NCI-H748 (cell line): ENCODE measurements around the gene EHD1.
"Not testable (repeated sequence)": the region's sequence is repeated elsewhere in the genome, so short reads cannot be mapped to it uniquely, and the experiment has no call there.

Experiments used
- DNase-seq: peaks from one replicate; lab custom pipeline; 2025; ENCODE audit not compliant: unreplicated experiment; lab: John Stamatoyannopoulos, UW

EHD1 gene

GRCh38 chr11:64859542-64860414, 18.6 kb downstream of the EHD1 start:
- no peak for DNase-seq

- DNase-seq, result no peak
These were observed 19.8 kb downstream of the EHD1 start for GRCh38 chr11:64858467-64859263.

GRCh38 chr11:64857485-64857884, 20.9 kb downstream of the EHD1 start:
- DNase-seq, result no peak

GRCh38 chr11:64856382-64857227, 21.8 kb downstream of the EHD1 start:
- no peak for DNase-seq

GRCh38 chr11:64855596-64856304, 22.7 kb downstream of the EHD1 start:
- no peak for DNase-seq

GRCh38 chr11:64854534-64855502, 23.6 kb downstream of the EHD1 start:
- DNase-seq, result no peak

GRCh38 chr11:64854157-64854533, 24.3 kb downstream of the EHD1 start:
- DNase-seq, result no peak

GRCh38 chr11:64853709-64854108, 24.7 kb downstream of the EHD1 start:
- DNase-seq, result no peak

- DNase-seq, result no peak
These were observed 25.5 kb downstream of the EHD1 start for GRCh38 chr11:64852804-64853509.

- no peak for DNase-seq
These were observed 26.5 kb downstream of the EHD1 start for GRCh38 chr11:64851831-64852351.

GRCh38 chr11:64850979-64851567, 27.3 kb downstream of the EHD1 start:
- no peak for DNase-seq

GRCh38 chr11:64849598-64850356, 28.6 kb downstream of the EHD1 start:
- no peak for DNase-seq

- no peak for DNase-seq
These were observed 29.4 kb downstream of the EHD1 start for GRCh38 chr11:64848826-64849597.

GRCh38 chr11:64848214-64848825, 30.1 kb downstream of the EHD1 start:
- DNase-seq, result no peak

- peak; percentile 92 for DNase-seq
These were observed 31.3 kb downstream of the EHD1 start for GRCh38 chr11:64846998-64847666.

- not testable (repeated sequence) for DNase-seq
These were observed 32.7 kb downstream of the EHD1 start for GRCh38 chr11:64845776-64846129.
